Testis (tissue), 3 donors: Measurements from ENCODE around the gene NOC2L. TPM values are rescaled to one million over a fixed set of nuclear protein-coding genes. Genes with fewer than 3 reads are reported as not detected.

Experiments used
- DNase-seq: peaks from one replicate; pipeline ENCODE4 v3.0.0-alpha.2; 2019
- H3K27ac ChIP-seq, 2 donors: fragments of 200-600 bp; sonication (generic); one replicate each; pipeline ENCODE4 v1.5.1; 2019
- H3K27me3 ChIP-seq: fragments of 200-600 bp; sonication (generic); one replicate; pipeline ENCODE4 v1.5.1; 2019
- H3K36me3 ChIP-seq: fragments of 200-600 bp; sonication (generic); one replicate; pipeline ENCODE4 v1.5.1; 2017; ENCODE audit warnings: low read depth; ENCODE audit errors: missing control alignments
- H3K4me1 ChIP-seq: fragments of 200-600 bp; sonication (generic); one replicate; pipeline ENCODE4 v1.5.1; 2019
- H3K4me3 ChIP-seq, 2 donors: fragments of 200-600 bp; sonication (generic); one replicate each; pipeline ENCODE4 v1.5.1; 2017 to 2019
- H3K9me3 ChIP-seq: fragments of 200-600 bp; sonication (generic); one replicate; pipeline ENCODE4 v1.5.1; 2017
- POLR2A ChIP-seq: fragments of 450-650 bp; IDR thresholded peaks from one replicate; pipeline ENCODE4 v1.6.1; 2017; ENCODE audit warnings: antibody characterized with exemption, mild to moderate bottlenecking, moderate library complexity
- WGBS, 2 donors: methylation state at CpG; one replicate each; pipeline ENCODE4 v1.1.5; 2018; 5-methylcytosine and 5-hydroxymethylcytosine counted together
- intact Hi-C: fragments of 100-400 bp; cut with DNase I; formaldehyde crosslinking; loops from one replicate; pipeline ENCODE4 v1.15.1; 2023; ENCODE audit warnings: low total_unique reads
- polyA plus RNA-seq: library from polyadenylated mRNA; stranded (reverse); fragments of 350-450 nt; fragmentation: Illumina TruSeq; extraction: RNeasy Lipid Tissue Mini Kit (QIAGEN cat#74804); gene quantifications from one replicate; pipeline ENCODE4 v1.2.3, GENCODE V29; 2014; ENCODE audit warnings: low read depth, low replicate concordance; ENCODE audit not compliant: insufficient read depth
- total RNA-seq, 2 donors: library from RNA; depleted of rRNA; stranded (reverse); fragments of >200 nt; gene quantifications; one replicate each; pipeline ENCODE4 v1.2.3, GENCODE V29; 2016
- TF ChIP-seq, protein P1 (sequence below), 3 experiments: fragments of 450-650 bp in 2 of 3; fragments of 200-600 bp in 1 of 3; sonication (generic) in 1 of 3; IDR thresholded peaks; one replicate each; pipeline ENCODE4 v1.5.1; 2016 to 2019; ENCODE audit warnings: antibody characterized with exemption in 3 of 3, mild to moderate bottlenecking in 2 of 3, moderate library complexity in 1 of 3

Gene NOC2L
- total and polyA plus RNA-seq, 3 donors from 2014 or later = 78.3 to 94.0 (median 82.5) TPM

DNA sequence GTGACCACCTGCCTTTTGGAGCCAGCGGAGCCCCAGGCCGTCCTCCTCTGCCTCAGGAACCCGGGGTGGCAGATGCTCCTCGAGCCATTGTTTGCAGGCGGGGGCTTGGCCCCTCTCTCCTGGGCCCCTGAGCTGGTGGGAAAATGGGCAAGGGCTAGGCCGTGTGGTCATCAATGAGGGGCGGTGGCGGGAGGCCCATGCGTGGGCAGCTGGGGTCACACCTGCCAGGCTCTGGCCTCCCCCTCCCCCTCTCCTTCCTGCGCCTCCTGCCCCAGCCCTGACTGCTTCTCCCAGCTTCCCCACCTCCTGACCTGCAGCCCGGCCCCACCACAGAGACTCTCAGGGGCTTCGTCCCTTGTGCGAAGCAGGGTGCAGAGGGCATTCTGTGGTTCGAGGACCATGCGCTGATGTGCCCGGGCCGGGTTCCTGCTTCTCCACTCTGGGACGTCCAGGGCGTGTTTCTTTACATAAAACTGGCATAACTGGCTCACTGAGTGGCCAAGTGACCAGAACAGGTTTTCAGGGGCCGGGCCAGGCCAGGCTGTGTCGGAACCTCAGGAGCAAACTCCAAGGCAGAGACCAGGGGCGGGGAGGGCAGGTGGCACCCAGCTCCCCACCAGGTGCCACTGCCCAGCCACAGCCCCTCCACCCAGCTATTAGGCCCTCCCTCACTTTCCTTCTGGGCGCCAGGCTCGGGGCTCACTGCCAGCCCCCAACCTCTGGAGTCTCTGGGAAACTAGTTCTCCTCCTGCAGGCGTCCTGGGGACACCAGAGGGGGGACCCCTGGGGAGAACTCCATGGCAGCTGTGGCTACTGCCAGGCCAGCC is 26.1 kb downstream of the NOC2L start:
- H3K4me1 ChIP-seq = peaks cover 12% of the 10 kb centered on the region
- intact Hi-C loops = no loop called here
- no peaks in the 10 kb centered on the region for H3K9me3 ChIP-seq
- H3K27me3 ChIP-seq = no peaks in the 10 kb centered on the region
- WGBS, 2 donors = 86 to 92% methylated on average over 15 to 24 of the region's 25 CpGs
- no peaks in the 10 kb centered on the region for H3K36me3 ChIP-seq
- no peak overlapping the region for H3K27ac ChIP-seq
- DNase-seq = no peak
- H3K4me3 ChIP-seq = no peak overlapping the region
- TF ChIP-seq POLR2A = no peak
- TF ChIP-seq, protein P1, sequence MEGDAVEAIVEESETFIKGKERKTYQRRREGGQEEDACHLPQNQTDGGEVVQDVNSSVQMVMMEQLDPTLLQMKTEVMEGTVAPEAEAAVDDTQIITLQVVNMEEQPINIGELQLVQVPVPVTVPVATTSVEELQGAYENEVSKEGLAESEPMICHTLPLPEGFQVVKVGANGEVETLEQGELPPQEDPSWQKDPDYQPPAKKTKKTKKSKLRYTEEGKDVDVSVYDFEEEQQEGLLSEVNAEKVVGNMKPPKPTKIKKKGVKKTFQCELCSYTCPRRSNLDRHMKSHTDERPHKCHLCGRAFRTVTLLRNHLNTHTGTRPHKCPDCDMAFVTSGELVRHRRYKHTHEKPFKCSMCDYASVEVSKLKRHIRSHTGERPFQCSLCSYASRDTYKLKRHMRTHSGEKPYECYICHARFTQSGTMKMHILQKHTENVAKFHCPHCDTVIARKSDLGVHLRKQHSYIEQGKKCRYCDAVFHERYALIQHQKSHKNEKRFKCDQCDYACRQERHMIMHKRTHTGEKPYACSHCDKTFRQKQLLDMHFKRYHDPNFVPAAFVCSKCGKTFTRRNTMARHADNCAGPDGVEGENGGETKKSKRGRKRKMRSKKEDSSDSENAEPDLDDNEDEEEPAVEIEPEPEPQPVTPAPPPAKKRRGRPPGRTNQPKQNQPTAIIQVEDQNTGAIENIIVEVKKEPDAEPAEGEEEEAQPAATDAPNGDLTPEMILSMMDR (IDR thresholded peaks at IDR 0.05) = no peak

DNA sequence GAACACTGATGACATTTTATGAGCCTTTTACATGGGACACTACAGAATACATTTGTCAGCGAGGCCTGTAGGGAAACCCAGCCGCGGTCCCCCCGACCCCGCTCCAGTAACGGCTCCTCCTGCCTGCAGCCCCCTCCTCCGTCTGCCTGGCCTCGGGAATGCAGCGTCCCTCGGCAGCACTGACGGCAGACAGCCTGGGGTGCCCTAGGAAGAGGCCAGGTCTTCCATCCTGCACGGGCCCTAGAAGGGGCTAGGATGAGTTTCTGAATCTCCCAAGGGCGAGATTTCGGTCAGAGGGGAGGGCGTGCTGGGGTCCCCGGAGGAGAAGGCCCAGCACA is 26.9 kb downstream of the NOC2L start:
- WGBS, 2 donors = 78 to 82% methylated on average over 16 of the region's 16 CpGs
- H3K27me3 ChIP-seq = no peaks in the 10 kb centered on the region
- intact Hi-C loops = no loop called here
- DNase-seq = no peak
- TF ChIP-seq, protein P1 (IDR thresholded peaks at IDR 0.05) = no peak
- no peak for TF ChIP-seq POLR2A
- no peak overlapping the region for H3K4me3 ChIP-seq
- H3K36me3 ChIP-seq = no peaks in the 10 kb centered on the region
- H3K9me3 ChIP-seq = no peaks in the 10 kb centered on the region
- H3K27ac ChIP-seq = no peak overlapping the region
- peaks cover 12% of the 10 kb centered on the region for H3K4me1 ChIP-seq

GRCh38 chr1:931380-932172 is 27.5 kb downstream of the NOC2L start:
- Histone ChIP-seq H3K9me3 (no peaks in the 10 kb centered on the region), H3K27me3 (no peaks in the 10 kb centered on the region), H3K4me3 (no peak overlapping the region), H3K4me1 (peaks cover 12% of the 10 kb centered on the region), H3K36me3 (no peaks in the 10 kb centered on the region), H3K27ac (no peak overlapping the region)
- no peak for DNase-seq
- no peak for TF ChIP-seq POLR2A
- TF ChIP-seq, protein P1 (IDR thresholded peaks at IDR 0.05) = no peak
- WGBS, 2 donors = 58 to 62% methylated on average over 15 of the region's 15 CpGs
- intact Hi-C loops = no loop called here

DNA sequence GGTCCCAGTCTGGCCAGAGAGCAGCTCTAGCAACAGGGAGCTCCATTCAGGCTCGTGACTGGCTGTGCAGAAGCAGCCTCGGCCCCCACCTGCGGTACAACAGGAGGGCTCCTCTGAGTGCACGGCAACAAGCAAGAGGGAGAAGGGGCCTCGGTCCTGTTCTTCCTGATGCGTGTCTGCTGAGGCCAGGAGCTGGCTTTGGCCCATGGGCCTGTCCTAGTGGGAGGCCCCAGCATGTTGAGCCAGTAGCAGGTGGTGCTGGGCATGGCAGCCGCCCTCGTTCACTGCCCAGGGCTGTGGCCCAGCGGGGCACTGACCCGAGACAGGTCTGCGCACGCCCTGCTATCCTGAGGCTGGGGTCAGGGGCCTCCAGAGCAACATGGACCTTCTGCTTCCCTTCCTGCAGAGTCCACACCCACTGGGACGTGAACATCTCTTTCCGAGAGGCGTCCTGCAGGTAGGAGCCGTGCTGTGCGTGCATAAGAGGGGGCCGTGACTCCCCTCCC is 28.4 kb downstream of the NOC2L start:
- TF ChIP-seq, protein P1 (IDR thresholded peaks at IDR 0.05) = no peak
- TF ChIP-seq POLR2A = no peak
- WGBS, 2 donors = 77 to 79% methylated on average over 6 to 18 of the region's 18 CpGs

More for the DNA sequence above, 28.4 kb downstream of the NOC2L start:
- H3K9me3 ChIP-seq = no peaks in the 10 kb centered on the region
- intact Hi-C loops = no loop called here
- H3K27me3 ChIP-seq = no peaks in the 10 kb centered on the region
- no peak overlapping the region for H3K27ac ChIP-seq
- no peak for DNase-seq
- no peaks in the 10 kb centered on the region for H3K36me3 ChIP-seq
- no peak overlapping the region for H3K4me3 ChIP-seq
- H3K4me1 ChIP-seq = peaks cover 9% of the 10 kb centered on the region
